Lower leg skin (tissue), 3 donors: Measurements from ENCODE around the gene SSTR4.

Experiments used
- CTCF ChIP-seq, 3 donors: fragments of 450-650 bp; IDR thresholded peaks; one replicate each; pipeline ENCODE4 v1.5.1; 2016; ENCODE audit warnings: antibody characterized with exemption in 3 of 3, mild to moderate bottlenecking in 3 of 3, moderate library complexity in 2 of 3
- POLR2A ChIP-seq, 2 donors: fragments of 450-650 bp; IDR thresholded peaks; one replicate each; pipeline ENCODE4 v1.6.1; 2016 to 2017; ENCODE audit warnings: antibody characterized with exemption in 2 of 2, mild to moderate bottlenecking in 1 of 2, moderate library complexity in 1 of 2

GRCh38 chr20:23069108-23069507 is 34.0 kb downstream of the SSTR4 start:
- TF ChIP-seq CTCF (IDR thresholded peaks at IDR 0.05) (no peak), POLR2A (IDR thresholded peaks at IDR 0.05) (no peak)
